GM21723 (cell line): ENCODE data around the gene ELMO1.
A peak's percentile ranks its signal among the peaks of the same experiment; 100 is the strongest.

ENCODE experiments used
- ATAC-seq: cut with Tn5 transposase; IDR thresholded peaks from one replicate; pipeline ENCODE4 v1.9.1; 2021; ENCODE audit warnings: mild to moderate bottlenecking, moderate library complexity; ENCODE audit not compliant: unreplicated experiment

ELMO1 gene

DNA sequence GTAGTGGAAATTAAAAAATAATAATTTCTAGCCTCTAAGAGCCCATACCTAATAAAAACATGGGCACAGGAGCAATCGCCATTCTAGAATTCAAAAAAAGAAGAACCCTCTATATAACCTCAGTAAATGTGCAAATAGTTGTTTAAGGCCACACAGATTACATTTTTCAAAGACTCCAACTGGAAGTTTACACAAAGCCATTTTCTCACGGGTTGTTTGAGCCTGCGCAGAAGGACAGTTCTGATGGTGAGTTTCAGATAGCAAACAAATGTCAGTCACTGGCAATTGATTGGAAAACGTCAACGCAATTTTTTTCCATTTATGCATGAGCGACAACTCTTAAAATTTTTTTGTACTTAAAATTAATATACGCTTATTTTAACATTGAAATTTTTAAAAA, 23.0 kb upstream of the ELMO1 start:
- no peak for ATAC-seq

DNA sequence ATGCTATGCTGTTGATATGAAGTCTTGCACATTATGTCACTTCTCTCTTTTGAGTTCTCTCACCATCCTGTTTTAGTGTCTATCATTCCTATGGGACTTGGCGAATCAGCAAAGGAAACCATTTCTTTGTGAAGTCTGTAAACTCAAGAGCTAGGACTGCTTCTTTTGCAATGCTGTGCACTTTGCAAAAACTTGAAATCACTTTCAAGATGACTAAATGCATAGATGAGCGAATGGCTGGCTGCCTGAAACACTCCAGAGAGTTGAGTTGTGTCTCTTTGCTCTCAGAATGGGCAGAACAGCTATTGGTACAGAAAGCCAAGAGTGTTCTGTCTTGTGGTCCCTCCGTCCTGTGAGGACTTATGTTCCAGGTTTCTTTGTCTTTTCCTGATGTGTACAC, 18.3 kb upstream of the ELMO1 start:
- peak; percentile 71 for ATAC-seq

DNA sequence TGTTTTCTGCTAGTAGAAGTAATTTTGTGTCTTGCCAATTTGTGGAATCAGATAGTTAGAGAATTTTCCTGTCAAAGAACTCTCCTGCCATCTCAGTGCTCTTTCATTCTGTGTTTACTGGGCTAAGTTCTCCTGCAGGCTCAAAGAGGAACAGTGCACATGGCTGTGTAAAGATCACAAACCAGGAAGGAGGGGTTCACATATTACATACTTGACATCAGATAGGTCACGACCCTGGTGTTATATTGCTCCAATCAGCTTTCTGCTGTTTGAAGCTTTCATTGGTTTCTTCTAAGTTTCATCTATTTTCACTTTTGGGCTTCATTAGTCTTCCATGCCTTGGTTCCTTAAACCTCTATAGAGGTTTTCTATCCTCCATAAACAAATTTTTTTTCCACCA, 13.5 kb upstream of the ELMO1 start:
- ATAC-seq: no peak

DNA sequence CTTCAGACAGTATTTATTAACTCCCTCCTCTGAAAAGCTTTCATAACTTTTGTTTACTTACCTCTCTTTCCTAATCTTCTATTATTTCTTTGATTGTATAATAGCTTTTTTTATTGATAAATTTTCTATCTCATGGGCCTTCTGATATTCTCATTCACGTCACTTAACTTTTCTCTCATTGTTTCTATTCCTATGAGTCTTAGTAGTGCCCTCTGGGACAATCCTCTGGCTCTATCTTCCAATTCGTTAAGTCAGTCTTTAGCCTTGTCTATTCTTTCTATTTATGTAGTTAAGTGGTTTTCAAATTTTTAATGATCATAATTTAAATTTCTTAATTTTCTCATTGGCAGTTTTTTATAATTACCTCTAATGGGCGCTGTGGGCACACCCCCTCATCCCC, 6.4 kb upstream of the ELMO1 start:
- no peak for ATAC-seq

DNA sequence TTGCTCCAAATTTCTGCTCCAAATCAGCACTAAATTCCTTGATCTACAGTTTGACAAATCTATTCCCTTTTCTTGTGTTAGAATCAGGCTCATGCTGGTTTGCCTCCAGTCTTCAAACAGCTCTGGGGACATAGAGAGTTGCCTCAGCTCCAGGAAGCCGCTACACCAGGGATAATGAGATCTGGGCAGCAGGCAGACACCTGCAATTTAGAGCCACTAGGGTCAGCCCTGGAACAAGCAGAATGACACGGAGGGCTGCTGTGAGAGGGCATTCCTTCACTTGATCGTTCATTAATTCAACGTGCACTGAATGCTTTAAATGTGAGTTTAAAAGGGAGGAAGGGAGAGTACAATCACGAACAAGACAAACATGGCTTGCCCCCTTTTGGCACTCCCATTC, 3.7 kb upstream of the ELMO1 start:
- no peak for ATAC-seq

DNA sequence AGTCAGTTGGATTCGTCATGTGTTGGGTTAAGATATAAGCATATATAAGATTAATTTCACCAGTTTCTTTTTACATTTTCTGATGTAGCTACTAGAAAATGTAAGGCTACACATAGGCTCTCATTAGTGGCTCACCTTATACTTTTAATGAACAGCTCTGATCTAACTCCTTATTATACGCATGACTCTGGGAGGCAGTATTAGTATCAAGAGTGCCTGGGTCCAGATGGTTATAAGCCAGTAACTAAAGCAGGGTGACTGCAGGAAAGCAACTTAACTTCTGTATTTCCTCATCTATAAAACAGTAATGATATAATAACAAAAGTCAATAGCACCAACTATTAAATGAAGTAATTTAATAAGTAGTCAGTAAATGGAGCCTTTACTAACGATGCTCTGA, 1.4 kb upstream of the ELMO1 start:
- ATAC-seq: no peak

DNA sequence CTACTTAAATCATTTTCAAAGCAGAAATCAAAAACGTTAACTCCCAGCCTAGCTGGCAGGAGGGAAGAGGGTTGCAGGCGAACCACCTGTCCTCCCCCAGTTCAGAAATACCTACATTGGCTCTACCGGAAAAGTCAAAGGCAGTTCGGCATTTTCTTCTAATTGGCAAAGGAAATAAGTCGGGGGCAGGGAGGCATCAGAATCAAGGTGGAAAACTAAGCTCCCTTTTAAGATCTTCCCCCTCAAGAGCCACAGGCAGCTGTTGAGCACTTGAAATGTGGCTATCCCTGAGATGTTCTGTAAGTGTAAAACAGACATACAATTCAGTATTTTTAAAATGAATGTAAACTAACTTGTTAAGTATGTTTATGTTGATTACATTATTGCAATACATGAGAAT, 957 bp upstream of the ELMO1 start:
- no peak for ATAC-seq

DNA sequence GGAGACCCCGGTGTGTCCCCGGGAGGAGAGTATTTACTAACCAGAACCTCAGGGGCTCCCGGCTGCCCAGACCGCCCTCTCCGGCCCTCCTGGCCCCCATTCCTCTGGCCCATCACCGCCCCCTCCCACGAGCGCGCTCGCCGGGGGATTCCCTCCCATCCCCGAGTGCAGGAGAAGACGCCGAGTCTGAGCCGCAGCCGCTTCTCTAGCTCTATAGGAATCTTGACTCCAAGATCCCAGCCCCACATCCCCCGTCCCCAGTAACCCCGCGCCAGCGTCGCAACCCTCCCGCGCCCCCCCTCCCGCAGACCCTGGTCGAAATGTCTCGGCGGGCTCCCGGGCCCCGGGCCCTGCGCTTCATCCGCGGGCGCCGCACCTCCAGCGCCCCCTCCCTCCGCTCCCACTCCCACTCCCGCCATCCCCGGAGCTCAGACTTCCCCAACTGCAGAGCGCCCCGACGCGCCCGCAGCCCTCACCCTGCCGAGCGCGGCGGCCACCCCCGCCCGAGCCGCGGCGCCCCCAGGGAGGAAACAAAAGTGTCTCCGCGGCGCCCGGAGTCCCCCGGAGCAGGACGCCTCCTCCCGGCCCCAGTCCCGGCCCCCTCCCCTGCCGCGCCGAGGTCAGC, 541 bp downstream of the ELMO1 start:
- peak; percentile 32 for ATAC-seq

DNA sequence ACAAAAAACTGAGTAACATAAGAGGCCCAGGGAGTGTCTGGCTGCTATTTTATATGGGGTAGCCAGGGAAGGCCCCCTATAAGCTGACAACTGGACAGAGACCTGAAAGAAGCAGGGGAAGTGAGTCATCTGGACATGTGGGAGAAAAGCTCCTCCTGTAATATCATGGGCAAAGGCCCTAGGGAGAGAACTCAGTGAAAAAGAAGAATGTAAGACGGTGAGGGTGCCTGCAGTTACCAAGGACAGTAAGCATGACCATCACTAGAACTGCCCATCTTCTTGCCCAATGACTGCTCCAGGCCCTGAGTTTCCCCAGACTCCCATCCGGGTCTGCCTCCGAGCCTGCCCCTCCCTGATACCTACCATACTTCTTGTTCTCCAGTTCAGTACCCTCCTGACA, 2.3 kb downstream of the ELMO1 start:
- ATAC-seq: no peak

DNA sequence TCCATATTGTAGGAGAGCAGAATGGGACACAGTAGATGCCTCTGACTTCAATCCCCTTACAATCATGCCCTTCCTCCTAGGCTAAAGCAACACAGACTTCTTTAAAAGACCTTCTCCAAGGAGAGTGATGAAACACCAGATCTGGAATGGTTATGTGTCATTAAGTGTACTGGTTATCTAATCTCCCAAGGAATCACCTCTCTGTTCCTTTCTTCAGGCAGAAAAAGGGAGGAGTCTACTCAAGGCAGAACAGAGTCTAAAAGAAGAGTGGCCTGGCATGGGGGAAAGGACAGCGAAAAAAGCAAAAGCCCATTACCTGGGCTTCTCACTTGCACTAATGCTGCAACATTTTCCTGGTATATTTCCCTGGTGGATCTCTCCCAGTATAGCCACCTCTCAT, 2.9 kb downstream of the ELMO1 start:
- ATAC-seq: no peak

DNA sequence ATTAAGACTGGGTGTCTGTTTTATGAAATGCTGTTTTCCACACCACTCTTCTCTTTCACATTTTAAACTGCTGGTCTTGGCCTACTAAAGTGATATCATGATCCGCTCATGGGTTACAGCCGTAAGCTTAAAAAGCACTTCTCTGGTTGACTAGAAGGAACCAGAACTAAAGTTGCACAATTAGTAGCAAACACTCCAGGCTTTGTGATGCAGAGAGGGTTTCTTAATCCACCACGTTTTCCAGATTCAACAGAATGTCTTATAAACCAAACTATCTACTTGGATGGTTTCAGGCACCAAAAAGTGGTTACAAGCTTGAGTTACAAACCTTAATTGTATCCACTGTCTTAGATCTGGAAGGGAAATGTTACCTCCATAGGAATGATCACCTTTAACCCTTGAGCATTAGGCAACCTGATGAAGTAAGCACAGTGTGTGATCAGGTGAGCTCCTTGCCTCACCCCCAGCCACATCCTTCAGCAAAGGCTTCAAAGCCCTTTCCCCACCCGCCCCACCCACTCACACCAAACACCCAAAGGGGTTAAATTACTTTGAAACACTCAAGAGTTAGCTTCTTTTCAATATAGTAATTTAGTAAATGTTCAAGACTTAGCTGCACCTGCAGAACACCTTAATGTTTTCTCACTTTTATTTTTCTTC, 3.5 kb downstream of the ELMO1 start:
- ATAC-seq: no peak

DNA sequence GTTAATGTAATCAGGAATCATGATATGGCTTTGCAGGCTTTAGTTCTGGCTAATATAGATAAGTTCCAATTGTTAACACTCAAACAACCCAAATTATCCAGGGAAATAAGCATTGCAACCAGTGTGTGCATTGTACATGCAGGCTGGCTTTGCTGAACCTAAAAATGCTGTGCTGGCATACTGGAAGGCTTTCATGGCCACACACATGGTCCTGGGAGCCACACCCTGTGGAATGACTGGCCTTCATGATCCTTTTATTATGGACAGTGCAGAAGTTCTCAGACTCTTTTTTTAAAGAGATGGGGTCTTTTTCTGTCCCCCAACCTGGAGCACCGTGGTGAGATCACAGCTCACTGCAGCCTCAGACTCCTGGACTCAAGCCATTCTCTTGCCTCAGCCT, 5.0 kb downstream of the ELMO1 start:
- no peak for ATAC-seq

DNA sequence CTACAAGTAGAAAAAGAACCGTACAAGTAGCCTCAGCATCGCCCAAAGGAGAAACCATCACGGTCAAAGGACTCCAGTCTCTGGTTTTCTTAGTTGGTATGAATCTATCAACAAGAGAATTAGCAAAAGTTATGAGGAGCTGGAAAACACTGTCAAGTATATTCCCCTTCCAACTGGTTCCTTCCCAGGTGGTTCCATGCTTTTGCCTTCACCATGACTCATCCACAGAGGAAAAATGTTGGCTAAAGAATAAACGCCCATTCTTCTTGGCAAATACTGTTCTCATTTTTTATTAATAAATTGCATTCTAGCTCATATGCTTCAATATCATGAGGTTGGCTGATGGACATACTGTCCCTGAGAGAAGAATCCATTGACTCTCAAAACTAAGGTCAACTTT, 6.4 kb downstream of the ELMO1 start:
- no peak for ATAC-seq

DNA sequence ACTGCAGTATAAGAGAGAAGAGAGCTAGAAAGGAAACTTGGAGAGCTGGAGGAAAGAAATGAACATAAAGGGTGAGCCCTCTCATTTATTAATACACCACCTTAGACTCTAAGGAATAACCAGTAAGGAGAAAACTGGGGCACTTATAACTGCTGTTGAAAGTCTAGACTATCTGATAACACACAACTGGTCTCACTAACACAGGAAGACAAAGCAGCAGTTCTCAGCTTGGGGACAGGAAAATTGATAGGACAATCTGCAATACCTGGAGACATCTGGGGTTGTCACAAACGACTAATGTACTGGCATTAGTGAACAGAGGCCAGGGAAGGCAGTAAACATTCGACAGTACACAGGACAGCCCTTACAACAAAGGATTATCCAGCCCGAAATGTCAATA, 6.8 kb downstream of the ELMO1 start:
- no peak for ATAC-seq

DNA sequence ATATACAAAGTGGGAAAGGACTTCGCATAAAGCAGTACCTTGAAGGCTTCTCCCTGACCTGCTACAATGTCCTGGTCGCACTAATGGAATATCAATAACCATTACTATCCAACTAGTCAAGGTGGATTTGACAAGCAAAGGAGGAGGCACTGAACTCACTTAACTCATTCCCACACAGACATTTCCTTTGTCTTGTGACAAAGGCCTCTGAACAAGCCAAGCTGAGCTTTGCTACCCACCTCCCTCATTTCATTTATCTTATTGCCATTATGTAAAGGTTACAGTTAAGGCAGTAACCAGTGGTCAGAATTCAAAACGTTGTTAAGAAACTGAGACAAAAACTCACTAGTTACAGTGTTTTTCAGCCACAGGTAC, 7.3 kb downstream of the ELMO1 start:
- no peak for ATAC-seq

DNA sequence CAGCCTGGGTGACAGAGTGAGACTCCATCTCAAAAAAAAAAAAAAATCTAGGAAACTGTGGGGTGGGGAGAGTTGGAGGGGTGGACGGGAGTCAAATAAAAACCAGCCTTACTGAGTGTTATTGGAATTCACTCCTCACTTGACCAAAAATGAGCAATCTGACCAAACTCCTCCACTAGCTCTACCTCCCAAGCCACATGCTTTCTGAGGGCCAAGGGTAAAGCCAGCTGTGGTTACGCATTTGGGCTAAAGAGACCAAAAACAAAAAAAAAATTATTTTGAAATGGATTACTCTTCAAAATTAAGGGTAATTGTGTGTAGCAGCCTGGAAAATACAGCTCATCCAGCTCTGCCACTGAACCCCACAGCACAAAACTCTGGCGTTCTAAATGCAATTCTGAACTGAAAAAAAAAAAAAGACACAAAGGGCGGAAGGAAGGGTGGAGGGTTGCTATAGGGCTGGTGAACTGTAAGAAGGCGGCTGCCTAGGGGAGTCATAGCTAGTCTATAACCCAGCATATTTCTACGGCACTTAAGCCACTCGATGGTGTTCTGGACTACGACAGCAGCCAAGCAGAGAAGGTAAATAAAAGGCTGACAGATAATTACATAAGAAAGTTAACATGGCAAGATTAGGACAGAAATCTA, 7.8 kb downstream of the ELMO1 start:
- no peak for ATAC-seq

DNA sequence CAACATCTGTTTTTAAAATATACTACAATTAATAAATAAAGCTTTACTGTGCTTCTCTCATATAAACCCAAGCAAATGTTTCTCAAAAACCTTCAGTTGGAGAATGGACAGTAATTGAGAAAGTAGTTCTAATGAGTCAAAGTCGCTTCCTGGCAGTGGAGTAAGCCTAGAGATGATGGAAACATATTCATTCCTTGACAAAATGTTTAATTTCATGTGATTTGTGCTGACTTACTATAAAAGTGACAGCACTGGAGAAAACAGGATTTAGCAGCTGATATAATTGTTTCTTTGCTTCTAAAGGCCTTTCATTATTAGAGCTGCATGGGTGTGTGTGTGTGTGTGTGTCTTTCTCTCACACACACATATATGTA, 9.0 kb downstream of the ELMO1 start:
- ATAC-seq: no peak

DNA sequence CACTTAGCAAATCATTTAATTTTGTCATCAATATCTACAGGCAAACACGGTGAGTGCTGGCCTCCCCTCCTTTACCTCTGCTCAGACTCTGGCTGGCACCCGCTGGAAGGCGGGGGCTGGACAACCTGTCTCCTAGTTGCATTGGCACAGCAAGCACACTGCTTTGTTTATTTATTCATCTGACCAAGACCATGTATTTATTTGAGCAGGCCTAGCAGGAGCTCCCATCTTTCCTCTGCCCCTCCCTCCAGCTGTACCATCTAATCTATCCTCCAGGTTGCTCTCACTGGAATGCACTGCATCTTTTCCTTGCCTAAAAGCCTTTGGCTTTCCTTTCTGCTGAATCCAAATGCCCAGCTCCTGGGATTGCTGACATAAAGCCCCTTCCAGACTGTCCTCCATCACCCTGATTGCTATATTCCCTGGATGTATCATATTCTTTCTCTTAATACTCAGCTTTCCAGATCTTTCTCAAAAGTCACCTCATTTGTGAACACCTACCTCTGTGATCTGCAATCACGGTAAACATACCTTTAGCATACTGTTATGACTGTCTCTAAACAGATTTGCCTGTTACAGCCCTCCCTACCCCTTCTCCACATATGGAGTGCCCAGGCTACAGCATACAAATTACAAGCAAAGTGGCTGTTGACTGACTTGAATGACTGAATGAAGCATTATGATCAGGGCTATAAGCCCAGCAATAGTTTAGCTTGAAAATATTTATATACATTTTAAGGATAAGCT, 9.6 kb downstream of the ELMO1 start:
- ATAC-seq: no peak

DNA sequence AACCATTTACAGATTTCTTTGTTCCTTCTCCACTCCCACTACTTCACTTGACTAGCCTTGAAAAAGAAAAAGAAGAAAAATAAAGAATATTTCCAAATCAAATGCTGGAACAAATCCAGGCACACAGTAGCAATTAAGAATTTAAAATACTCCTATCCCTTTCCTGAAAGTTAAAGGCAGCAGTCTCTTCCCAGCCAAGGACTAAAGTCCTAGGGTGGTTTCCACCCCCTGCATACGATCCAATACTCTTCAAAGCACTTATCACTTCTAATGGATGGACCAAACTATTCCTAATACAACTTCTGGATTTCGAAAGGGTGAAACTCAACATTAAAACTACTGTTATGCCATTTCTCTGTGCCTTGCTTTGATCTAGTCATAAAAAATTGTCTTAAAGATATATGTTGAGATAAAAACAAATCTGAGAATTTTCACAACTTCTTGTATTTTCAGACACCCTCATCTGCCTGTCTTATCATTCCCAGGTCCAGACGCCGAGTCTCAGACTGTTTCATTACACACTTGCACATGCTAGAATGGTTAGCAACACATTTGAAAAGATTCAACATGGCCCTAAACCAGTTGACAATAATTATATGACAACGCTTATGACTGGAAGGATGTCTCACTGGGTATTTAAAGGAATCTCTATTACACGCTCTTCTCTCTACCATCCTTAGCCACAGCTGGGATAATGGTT, 13.4 kb downstream of the ELMO1 start:
- ATAC-seq: no peak

DNA sequence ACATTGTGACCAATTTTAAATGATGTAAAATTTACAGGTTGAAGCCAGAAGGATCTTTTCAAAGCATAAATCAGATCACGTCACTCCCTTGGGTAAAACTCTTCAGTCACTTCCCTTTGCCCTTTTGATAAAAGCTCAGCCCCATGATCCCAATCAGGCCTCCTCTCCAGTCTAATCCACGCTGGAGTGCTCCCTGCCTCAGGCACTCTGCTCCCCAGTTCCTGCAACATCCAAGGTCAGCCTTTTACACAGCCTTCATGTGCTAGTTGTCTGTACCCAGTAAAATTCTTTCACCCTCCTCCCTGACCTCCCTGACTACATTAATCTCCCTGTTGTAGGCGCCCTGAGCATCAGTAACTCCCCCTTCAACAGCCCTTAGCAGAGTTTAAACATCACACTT, 14.1 kb downstream of the ELMO1 start:
- ATAC-seq: no peak

DNA sequence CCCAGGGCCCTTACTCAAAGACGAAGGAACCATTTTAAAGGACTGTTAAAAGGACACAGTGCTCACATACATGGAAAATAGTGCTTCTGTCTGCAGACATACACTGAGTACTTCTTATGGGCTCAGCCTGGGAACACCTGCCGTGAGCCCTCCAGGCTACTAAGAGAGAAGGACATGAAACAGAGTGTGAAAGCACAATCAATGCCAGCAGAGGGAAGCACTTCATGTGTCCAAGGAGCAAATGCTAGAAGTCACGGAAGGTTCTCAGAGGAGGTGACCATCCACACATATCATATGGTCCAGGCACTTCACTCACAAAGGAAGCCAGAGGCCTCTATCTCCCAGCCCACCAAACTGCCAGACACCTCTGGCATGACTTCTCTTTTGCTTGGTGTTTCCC, 15.5 kb downstream of the ELMO1 start:
- ATAC-seq: no peak
